Peyer's patch (tissue), 4 donors: ENCODE measurements around the gene LPIN2. TPM values are rescaled to one million over a fixed set of nuclear protein-coding genes. Genes with fewer than 3 reads are reported as not detected.

Experiments used
- DNase-seq, 3 donors: peaks; one replicate each; pipeline ENCODE4 v3.0.0-alpha.2; 2017 to 2019
- H3K27ac ChIP-seq, 4 donors: fragments of 200-600 bp; sonication (generic); one replicate each; pipeline ENCODE4 v1.5.1; 2016 to 2019
- H3K27me3 ChIP-seq, 2 donors: fragments of 200-600 bp; sonication (generic); one replicate each; pipeline ENCODE4 v1.5.1; 2019
- H3K36me3 ChIP-seq, 3 donors: fragments of 200-600 bp; sonication (generic); one replicate each; pipeline ENCODE4 v1.5.1; 2016 to 2019
- H3K4me1 ChIP-seq, 4 donors: fragments of 200-600 bp; sonication (generic); one replicate each; pipeline ENCODE4 v1.5.1; 2016 to 2019
- H3K4me3 ChIP-seq, 4 donors: fragments of 200-600 bp; sonication (generic); 1 replicate in 3 of 4; 2 replicates in 1 of 4; pipeline ENCODE4 v1.5.1; 2016 to 2019; ENCODE audit warnings: mild to moderate bottlenecking in 1 of 4
- H3K9me3 ChIP-seq, 4 donors: fragments of 200-600 bp; sonication (generic); one replicate each; pipeline ENCODE4 v1.5.1; 2016 to 2019; ENCODE audit warnings: mild to moderate bottlenecking in 1 of 4
- POLR2A ChIP-seq, 2 donors: fragments of 450-650 bp; IDR thresholded peaks; one replicate each; pipeline ENCODE4 v1.5.1; 2017; ENCODE audit warnings: antibody characterized with exemption in 2 of 2, mild to moderate bottlenecking in 2 of 2, moderate library complexity in 2 of 2
- total RNA-seq, 4 donors: library from RNA; depleted of rRNA; stranded (reverse); fragments of >200 nt; gene quantifications; one replicate each; pipeline ENCODE4 v1.1.0, GENCODE V29; 2016
- TF ChIP-seq, protein P1 (sequence below), 6 experiments: fragments of 450-650 bp in 4 of 6; fragments of 200-600 bp in 2 of 6; sonication (generic) in 1 of 6; IDR thresholded peaks; one replicate each; pipeline ENCODE4 v1.5.1; 2017 to 2019; ENCODE audit warnings: antibody characterized with exemption in 6 of 6, mild to moderate bottlenecking in 3 of 6, moderate library complexity in 1 of 6

LPIN2 gene
- total RNA-seq, 4 donors from 2014 or later: 29.7 to 178 (median 133) TPM

DNA sequence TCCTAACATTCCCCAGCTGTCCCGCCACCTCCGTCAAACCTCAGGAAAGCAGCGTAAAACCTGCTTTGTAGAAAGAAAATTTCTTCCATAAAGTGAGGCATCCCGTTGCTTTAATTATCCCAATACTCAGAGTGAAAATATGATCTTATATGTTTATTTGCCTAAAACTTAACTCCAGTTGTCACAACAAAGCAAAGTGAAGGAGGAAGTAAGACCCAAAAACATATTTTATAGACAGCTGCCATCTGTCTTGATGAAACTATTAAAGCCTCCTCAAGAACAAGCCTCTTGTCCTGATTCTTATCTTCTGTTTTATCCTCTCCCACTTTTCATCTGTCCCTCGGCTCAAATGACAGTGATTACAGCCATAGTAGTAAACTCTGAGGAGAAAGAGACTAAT, 28.9 kb upstream of the LPIN2 start:
- no peak for DNase-seq
- Histone ChIP-seq H3K9me3 (no peaks in the 10 kb centered on the region), H3K27me3 (no peaks in the 10 kb centered on the region), H3K36me3 (no peaks in the 10 kb centered on the region), H3K27ac (peak overlapping the region in 2 of 4 donors; percentile 61 to 87), H3K4me3 (no peak overlapping the region), H3K4me1 (peaks cover 0 to 26% (median 0%) of the 10 kb centered on the region in 4 donors)
- no peak for TF ChIP-seq POLR2A (IDR thresholded peaks at IDR 0.05)
- TF ChIP-seq, protein P1, sequence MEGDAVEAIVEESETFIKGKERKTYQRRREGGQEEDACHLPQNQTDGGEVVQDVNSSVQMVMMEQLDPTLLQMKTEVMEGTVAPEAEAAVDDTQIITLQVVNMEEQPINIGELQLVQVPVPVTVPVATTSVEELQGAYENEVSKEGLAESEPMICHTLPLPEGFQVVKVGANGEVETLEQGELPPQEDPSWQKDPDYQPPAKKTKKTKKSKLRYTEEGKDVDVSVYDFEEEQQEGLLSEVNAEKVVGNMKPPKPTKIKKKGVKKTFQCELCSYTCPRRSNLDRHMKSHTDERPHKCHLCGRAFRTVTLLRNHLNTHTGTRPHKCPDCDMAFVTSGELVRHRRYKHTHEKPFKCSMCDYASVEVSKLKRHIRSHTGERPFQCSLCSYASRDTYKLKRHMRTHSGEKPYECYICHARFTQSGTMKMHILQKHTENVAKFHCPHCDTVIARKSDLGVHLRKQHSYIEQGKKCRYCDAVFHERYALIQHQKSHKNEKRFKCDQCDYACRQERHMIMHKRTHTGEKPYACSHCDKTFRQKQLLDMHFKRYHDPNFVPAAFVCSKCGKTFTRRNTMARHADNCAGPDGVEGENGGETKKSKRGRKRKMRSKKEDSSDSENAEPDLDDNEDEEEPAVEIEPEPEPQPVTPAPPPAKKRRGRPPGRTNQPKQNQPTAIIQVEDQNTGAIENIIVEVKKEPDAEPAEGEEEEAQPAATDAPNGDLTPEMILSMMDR (IDR thresholded peaks at IDR 0.05): no peak

GRCh38 chr18:3040881-3041280, 27.9 kb upstream of the LPIN2 start:
- no peak overlapping the region for H3K4me3 ChIP-seq
- no peaks in the 10 kb centered on the region for H3K9me3 ChIP-seq
- DNase-seq: no peak
- TF ChIP-seq, protein P1 (IDR thresholded peaks at IDR 0.05): no peak
- TF ChIP-seq POLR2A (IDR thresholded peaks at IDR 0.05): no peak
- peaks cover 0 to 22% (median 0%) of the 10 kb centered on the region in 4 donors for H3K4me1 ChIP-seq
- no peaks in the 10 kb centered on the region for H3K36me3 ChIP-seq
- no peaks in the 10 kb centered on the region for H3K27me3 ChIP-seq
- no peak overlapping the region for H3K27ac ChIP-seq

DNA sequence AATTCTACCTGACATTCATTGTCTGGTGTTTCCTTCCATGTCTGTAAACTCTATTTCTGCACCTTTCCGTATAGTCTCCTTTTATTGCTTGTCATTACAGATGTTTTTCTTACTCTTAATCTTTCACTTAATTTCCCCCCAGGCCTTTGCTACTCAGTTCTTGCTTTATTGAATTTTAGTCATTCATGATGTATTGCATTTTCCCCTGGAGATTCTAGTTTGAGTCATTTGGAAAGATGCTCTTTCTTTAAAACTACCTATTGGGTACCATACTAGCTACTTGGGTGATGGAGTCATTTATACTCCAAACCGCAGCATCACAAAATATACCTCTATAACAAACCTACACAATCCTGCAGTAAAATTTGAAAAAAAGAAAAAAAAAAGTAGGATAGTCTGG, 27.2 kb upstream of the LPIN2 start:
- H3K4me3 ChIP-seq: no peak overlapping the region

DNA sequence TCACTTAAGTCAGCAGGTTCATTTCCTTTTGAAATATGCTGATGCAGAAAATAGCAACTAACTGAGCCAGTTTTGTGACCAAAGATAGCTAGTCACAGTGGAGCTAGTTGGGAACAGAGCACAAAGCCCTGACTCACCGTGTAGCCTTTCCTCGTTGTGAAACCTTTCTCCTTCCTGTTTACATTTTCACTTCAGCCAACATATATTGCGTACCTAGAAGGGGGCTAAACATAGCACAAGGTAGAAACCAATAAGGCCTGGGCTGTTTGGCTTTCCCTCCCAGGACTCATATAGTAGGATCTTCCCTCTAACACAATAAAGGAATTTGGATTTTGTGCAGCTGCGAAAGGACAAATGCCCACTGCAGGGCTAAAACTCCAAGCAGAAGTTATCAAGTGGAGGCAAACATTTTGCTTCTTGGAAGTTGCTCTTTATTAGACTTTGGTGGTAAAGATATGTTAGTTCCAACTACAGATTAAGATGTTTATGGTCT, 24.5 kb upstream of the LPIN2 start:
- Histone ChIP-seq H3K4me1 (no peaks in the 10 kb centered on the region), H3K27me3 (no peaks in the 10 kb centered on the region), H3K9me3 (no peaks in the 10 kb centered on the region), H3K4me3 (no peak overlapping the region), H3K36me3 (no peaks in the 10 kb centered on the region), H3K27ac (peak overlapping the region in 3 of 4 donors; percentile 55 to 72 (median 59))
- no peak for TF ChIP-seq POLR2A (IDR thresholded peaks at IDR 0.05)
- TF ChIP-seq, protein P1 (IDR thresholded peaks at IDR 0.05): no peak
- DNase-seq: peak in 2 of 3 donors; percentile 30 to 73

More for the DNA sequence above, 27.2 kb upstream of the LPIN2 start:
- H3K36me3 ChIP-seq: no peaks in the 10 kb centered on the region
- H3K27me3 ChIP-seq: no peaks in the 10 kb centered on the region
- no peak overlapping the region for H3K27ac ChIP-seq
- DNase-seq: no peak
- TF ChIP-seq POLR2A (IDR thresholded peaks at IDR 0.05): no peak
- TF ChIP-seq, protein P1 (IDR thresholded peaks at IDR 0.05): no peak
- no peaks in the 10 kb centered on the region for H3K9me3 ChIP-seq
- peaks cover 0 to 15% (median 0%) of the 10 kb centered on the region in 4 donors for H3K4me1 ChIP-seq

GRCh38 chr18:3036108-3036507, 23.2 kb upstream of the LPIN2 start:
- Histone ChIP-seq H3K4me3 (no peak overlapping the region), H3K36me3 (no peaks in the 10 kb centered on the region), H3K27ac (no peak overlapping the region), H3K9me3 (no peaks in the 10 kb centered on the region), H3K27me3 (no peaks in the 10 kb centered on the region), H3K4me1 (no peaks in the 10 kb centered on the region)
- TF ChIP-seq, protein P1 (IDR thresholded peaks at IDR 0.05): no peak
- TF ChIP-seq POLR2A (IDR thresholded peaks at IDR 0.05): no peak
- DNase-seq: no peak

- TF ChIP-seq, protein P1 (IDR thresholded peaks at IDR 0.05): no peak
- no peak for TF ChIP-seq POLR2A (IDR thresholded peaks at IDR 0.05)
- Histone ChIP-seq H3K36me3 (no peaks in the 10 kb centered on the region), H3K9me3 (no peaks in the 10 kb centered on the region), H3K4me3 (no peak overlapping the region), H3K27me3 (no peaks in the 10 kb centered on the region), H3K4me1 (no peaks in the 10 kb centered on the region), H3K27ac (no peak overlapping the region)
- DNase-seq: no peak
Measured at GRCh38 chr18:3035635-3036034, 22.7 kb upstream of the LPIN2 start.
